MM.1S (cell line): Measurements from ENCODE around the gene LNX1.

Experiments
- DNase-seq: peaks from one replicate; pipeline ENCODE4 v3.0.0-alpha.2; 2015
- H2AFZ ChIP-seq: fragments of 300-600 bp; sonication (generic); 2 replicates; pipeline ENCODE4 v1.6.0; 2016; ENCODE audit warnings: antibody characterized with exemption, low read length
- H3F3A ChIP-seq: fragments of 300-600 bp; sonication (generic); 2 replicates; pipeline ENCODE4 v1.6.1; 2016; ENCODE audit warnings: mild to moderate bottlenecking, antibody characterized with exemption, low read length, moderate library complexity, mixed read lengths; ENCODE audit not compliant: insufficient read depth
- H3K27ac ChIP-seq: fragments of 300-600 bp; sonication (generic); 2 replicates; pipeline ENCODE4 v1.5.1; 2016; ENCODE audit warnings: mild to moderate bottlenecking, low read length
- H3K27me3 ChIP-seq: fragments of 300-600 bp; sonication (generic); replicated peaks from 2 replicates; pipeline ENCODE4 v1.6.0; 2016; ENCODE audit warnings: low read length; ENCODE audit not compliant: insufficient read depth
- H3K36me3 ChIP-seq: fragments of 300-600 bp; sonication (generic); replicated peaks from 2 replicates; pipeline ENCODE4 v1.6.1; 2016; ENCODE audit warnings: mild to moderate bottlenecking, low read length, mixed read lengths; ENCODE audit not compliant: insufficient read depth
- H3K4me1 ChIP-seq: fragments of 300-600 bp; sonication (generic); 2 replicates; pipeline ENCODE4 v1.6.1; 2016; ENCODE audit warnings: low read length, mixed read lengths
- H3K4me2 ChIP-seq: fragments of 300-600 bp; sonication (generic); 2 replicates; pipeline ENCODE4 v1.6.0; 2016; ENCODE audit warnings: low read depth, low read length
- H3K4me3 ChIP-seq: fragments of 300-600 bp; sonication (generic); 2 replicates; pipeline ENCODE4 v1.5.1; 2016; ENCODE audit warnings: low read length, mixed read lengths
- H3K79me2 ChIP-seq: fragments of 300-600 bp; sonication (generic); 2 replicates; pipeline ENCODE4 v1.6.1; 2016; ENCODE audit warnings: mixed run types, low read length, mixed read lengths
- H3K9ac ChIP-seq: fragments of 300-600 bp; sonication (generic); 2 replicates; pipeline ENCODE4 v1.6.1; 2016; ENCODE audit warnings: low read length, mixed read lengths
- H3K9me2 ChIP-seq: fragments of 300-600 bp; sonication (generic); replicated peaks from 2 replicates; pipeline ENCODE4 v1.6.1; 2016; ENCODE audit warnings: mild to moderate bottlenecking, low read length, mixed read lengths; ENCODE audit not compliant: insufficient read depth
- H3K9me3 ChIP-seq: fragments of 300-600 bp; sonication (generic); replicated peaks from 2 replicates; pipeline ENCODE4 v1.6.1; 2016; ENCODE audit warnings: mild to moderate bottlenecking, low read length, mixed read lengths; ENCODE audit not compliant: insufficient read depth
- H4K20me1 ChIP-seq: fragments of 300-600 bp; sonication (generic); 2 replicates; pipeline ENCODE4 v1.6.1; 2016; ENCODE audit warnings: mild to moderate bottlenecking, low read length, moderate library complexity, mixed read lengths; ENCODE audit not compliant: insufficient read depth
- CTCF ChIP-seq: fragments of 300-600 bp; sonication (generic); IDR thresholded peaks from 2 replicates; pipeline ENCODE4 v1.5.1; 2016; ENCODE audit warnings: antibody characterized with exemption, low read length, mixed read lengths
- EZH2 ChIP-seq: fragments of 300-600 bp; sonication (generic); optimal IDR thresholded peaks from 2 replicates; pipeline ENCODE3; 2017; ENCODE audit warnings: low read depth, mild to moderate bottlenecking, antibody characterized with exemption, low read length, mixed read lengths
- EZH2phosphoT487 ChIP-seq: fragments of 300-600 bp; sonication (generic); IDR thresholded peaks from 2 replicates; pipeline ENCODE4 v1.6.1; 2018; ENCODE audit warnings: antibody characterized with exemption, low read length

The LNX1 gene

GRCh38 chr4:53590187-53590586 lies 1.1 kb downstream of the LNX1 start:
- H3F3A ChIP-seq = no peaks in the 10 kb centered on the region
- no peak overlapping the region for H3K4me3 ChIP-seq
- H3K36me3 ChIP-seq = no peaks in the 10 kb centered on the region
- no peak overlapping the region for H3K27ac ChIP-seq
- no peaks in the 10 kb centered on the region for H4K20me1 ChIP-seq
- no peak overlapping the region for H3K4me2 ChIP-seq
- H3K9ac ChIP-seq = no peak overlapping the region
- no peaks in the 10 kb centered on the region for H3K27me3 ChIP-seq
- H3K9me3 ChIP-seq = no peaks in the 10 kb centered on the region
- TF ChIP-seq EZH2phosphoT487 (no peak), CTCF (no peak), EZH2 (no peak)
- no peaks in the 10 kb centered on the region for H3K4me1 ChIP-seq
- H2AFZ ChIP-seq = no peak overlapping the region
- DNase-seq = no peak
- no peaks in the 10 kb centered on the region for H3K9me2 ChIP-seq
- H3K79me2 ChIP-seq = no peaks in the 10 kb centered on the region

- Histone ChIP-seq H3K9ac (no peak overlapping the region), H4K20me1 (no peaks in the 10 kb centered on the region), H3F3A (no peaks in the 10 kb centered on the region), H3K4me3 (no peak overlapping the region), H3K9me3 (no peaks in the 10 kb centered on the region), H3K79me2 (no peaks in the 10 kb centered on the region), H3K4me1 (no peaks in the 10 kb centered on the region), H3K27ac (no peak overlapping the region), H3K9me2 (no peaks in the 10 kb centered on the region), H3K36me3 (no peaks in the 10 kb centered on the region), H3K4me2 (no peak overlapping the region), H3K27me3 (no peaks in the 10 kb centered on the region), H2AFZ (no peak overlapping the region)
- no peak for DNase-seq
- no peak for TF ChIP-seq EZH2
- TF ChIP-seq EZH2phosphoT487 = no peak
- no peak for TF ChIP-seq CTCF
Observed at GRCh38 chr4:53589511-53589910, 1.8 kb downstream of the LNX1 start.

- Histone ChIP-seq H3K4me3 (no peak overlapping the region), H3K36me3 (no peaks in the 10 kb centered on the region), H2AFZ (no peak overlapping the region), H3K4me2 (no peak overlapping the region), H3K9me2 (no peaks in the 10 kb centered on the region), H3K79me2 (no peaks in the 10 kb centered on the region), H4K20me1 (no peaks in the 10 kb centered on the region), H3K9me3 (no peaks in the 10 kb centered on the region), H3F3A (no peaks in the 10 kb centered on the region), H3K4me1 (no peaks in the 10 kb centered on the region), H3K27me3 (no peaks in the 10 kb centered on the region), H3K9ac (no peak overlapping the region), H3K27ac (no peak overlapping the region)
- DNase-seq = no peak
- TF ChIP-seq EZH2 (no peak), EZH2phosphoT487 (no peak), CTCF (no peak)
Observed at GRCh38 chr4:53587135-53587534, 4.2 kb downstream of the LNX1 start.
